NT2/D1 (cell line): ENCODE results near the gene NAT10.

ENCODE experiments used
- DNase-seq: peaks from one replicate; pipeline ENCODE4 v3.0.0-alpha.2; 2011; ENCODE audit warnings: low read depth, low spot score
- H3K27me3 ChIP-seq: 2 replicates; pipeline ENCODE4 v1.6.0; 2011; ENCODE audit warnings: mild to moderate bottlenecking; ENCODE audit not compliant: insufficient read length, insufficient read depth
- H3K36me3 ChIP-seq: 2 replicates; pipeline ENCODE4 v1.6.1; 2011; ENCODE audit warnings: mild to moderate bottlenecking, low read length, mixed read lengths; ENCODE audit not compliant: insufficient read depth, insufficient read length
- H3K4me1 ChIP-seq: 2 replicates; pipeline ENCODE4 v1.5.1; 2011; ENCODE audit not compliant: insufficient read depth, insufficient read length
- H3K4me3 ChIP-seq: 2 replicates; pipeline ENCODE4 v1.5.1; 2011; ENCODE audit warnings: low read depth; ENCODE audit not compliant: insufficient read length
- H3K9ac ChIP-seq: 2 replicates; pipeline ENCODE4 v1.6.0; 2011; ENCODE audit warnings: low read depth; ENCODE audit not compliant: insufficient read length
- H3K9me3 ChIP-seq: 2 replicates; pipeline ENCODE4 v1.5.1; 2011; ENCODE audit warnings: mild to moderate bottlenecking, low read length; ENCODE audit not compliant: insufficient read depth
- SUZ12 ChIP-seq: IDR thresholded peaks from 2 replicates; pipeline ENCODE4 v1.6.1; 2011; ENCODE audit not compliant: insufficient read length, insufficient read depth; ENCODE audit errors: extremely low read depth
- YY1 ChIP-seq: IDR thresholded peaks from 2 replicates; pipeline ENCODE4 v1.6.1; 2011; ENCODE audit not compliant: insufficient read length, insufficient read depth
- ZNF274 ChIP-seq: IDR thresholded peaks from 2 replicates; pipeline ENCODE4 v1.6.1; 2011; ENCODE audit warnings: mild to moderate bottlenecking, low read depth, low read length

Gene NAT10

DNA sequence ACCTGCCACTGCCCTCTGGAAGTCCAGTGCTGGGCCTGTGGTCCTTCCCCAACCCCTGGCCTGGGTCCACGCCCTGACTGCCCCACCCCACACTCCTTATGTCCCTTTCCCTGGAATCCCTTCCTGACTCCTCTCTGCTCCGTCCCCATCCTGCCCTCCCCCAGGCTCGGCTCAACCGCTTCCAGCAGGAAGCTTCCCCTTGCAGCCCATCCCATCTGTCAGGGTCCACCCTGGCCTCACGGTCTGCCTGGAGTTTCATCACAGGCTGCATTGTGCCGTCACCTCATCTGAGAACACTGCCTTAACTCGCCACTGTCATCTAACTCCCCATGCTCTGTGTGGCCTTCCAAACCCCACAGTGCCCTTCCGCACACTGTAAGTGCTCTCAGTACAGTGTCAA is 64.3 kb downstream of the NAT10 start:
- no peak for TF ChIP-seq ZNF274
- TF ChIP-seq SUZ12, result no peak
- TF ChIP-seq YY1, result no peak
- H3K4me3 ChIP-seq, result no peak overlapping the region
- H3K36me3 ChIP-seq, result peaks cover 66% of the 10 kb centered on the region

GRCh38 chr11:34173050-34173449 is 67.6 kb downstream of the NAT10 start:
- DNase-seq, result no peak
- H3K36me3 ChIP-seq, result peaks cover 39% of the 10 kb centered on the region
- H3K9me3 ChIP-seq, result no peaks in the 10 kb centered on the region
- H3K9ac ChIP-seq, result no peak overlapping the region
- no peak overlapping the region for H3K4me3 ChIP-seq
- H3K4me1 ChIP-seq, result peaks cover 2% of the 10 kb centered on the region
- no peaks in the 10 kb centered on the region for H3K27me3 ChIP-seq
- TF ChIP-seq YY1, result no peak
- TF ChIP-seq SUZ12, result no peak
- no peak for TF ChIP-seq ZNF274

More for the DNA sequence above, 64.3 kb downstream of the NAT10 start:
- no peak for DNase-seq
- Histone ChIP-seq H3K4me1 (peaks cover 4% of the 10 kb centered on the region), H3K27me3 (no peaks in the 10 kb centered on the region), H3K9me3 (no peaks in the 10 kb centered on the region), H3K9ac (no peak overlapping the region)

DNA sequence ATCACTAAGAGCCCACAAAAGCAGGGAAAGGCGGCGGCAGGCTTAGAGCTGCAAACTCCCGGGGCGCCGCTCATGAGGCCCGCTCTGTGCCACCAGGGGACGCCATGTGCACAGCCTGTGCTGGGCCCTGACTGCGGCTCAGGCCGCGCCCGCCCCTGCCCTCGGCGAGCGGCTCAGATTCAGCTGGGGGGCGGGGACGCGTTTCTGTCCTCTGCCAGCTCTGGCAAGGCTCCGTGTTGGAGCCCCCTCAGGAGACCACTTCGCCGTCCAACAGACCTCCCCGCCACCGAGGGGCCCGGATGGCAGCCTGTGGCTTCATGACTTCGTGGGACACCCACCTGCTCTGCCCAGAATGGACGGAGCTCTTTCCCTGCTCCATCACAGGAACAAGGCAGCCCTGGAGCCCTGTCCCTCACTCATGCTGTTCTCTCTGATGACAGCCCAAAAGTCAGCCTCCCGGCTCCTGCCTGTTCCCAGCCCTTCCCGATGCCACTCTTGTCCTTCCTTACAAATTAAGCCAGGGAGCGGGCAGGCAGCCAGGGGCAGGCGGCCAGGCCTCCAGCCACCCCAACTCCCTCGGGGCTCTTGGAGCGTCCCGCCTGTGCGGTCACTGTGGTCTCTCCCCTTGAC is 69.1 kb downstream of the NAT10 start:
- TF ChIP-seq SUZ12 (no peak), YY1 (no peak), ZNF274 (no peak)
- H3K4me3 ChIP-seq, result peak overlapping the region; percentile 22

GRCh38 chr11:34175284-34176019 is 70.0 kb downstream of the NAT10 start:
- DNase-seq, result no peak
- Histone ChIP-seq H3K9me3 (no peaks in the 10 kb centered on the region), H3K36me3 (peaks cover 20% of the 10 kb centered on the region), H3K9ac (no peak overlapping the region), H3K4me3 (no peak overlapping the region), H3K4me1 (peaks cover 2% of the 10 kb centered on the region), H3K27me3 (no peaks in the 10 kb centered on the region)
- no peak for TF ChIP-seq SUZ12
- TF ChIP-seq ZNF274, result no peak
- no peak for TF ChIP-seq YY1

More for the DNA sequence above, 69.1 kb downstream of the NAT10 start:
- H3K9me3 ChIP-seq, result no peaks in the 10 kb centered on the region
- no peaks in the 10 kb centered on the region for H3K27me3 ChIP-seq
- peaks cover 27% of the 10 kb centered on the region for H3K36me3 ChIP-seq
- H3K9ac ChIP-seq, result peak overlapping the region; percentile 42
- peak; percentile 57 for DNase-seq
- H3K4me1 ChIP-seq, result peaks cover 2% of the 10 kb centered on the region

DNA sequence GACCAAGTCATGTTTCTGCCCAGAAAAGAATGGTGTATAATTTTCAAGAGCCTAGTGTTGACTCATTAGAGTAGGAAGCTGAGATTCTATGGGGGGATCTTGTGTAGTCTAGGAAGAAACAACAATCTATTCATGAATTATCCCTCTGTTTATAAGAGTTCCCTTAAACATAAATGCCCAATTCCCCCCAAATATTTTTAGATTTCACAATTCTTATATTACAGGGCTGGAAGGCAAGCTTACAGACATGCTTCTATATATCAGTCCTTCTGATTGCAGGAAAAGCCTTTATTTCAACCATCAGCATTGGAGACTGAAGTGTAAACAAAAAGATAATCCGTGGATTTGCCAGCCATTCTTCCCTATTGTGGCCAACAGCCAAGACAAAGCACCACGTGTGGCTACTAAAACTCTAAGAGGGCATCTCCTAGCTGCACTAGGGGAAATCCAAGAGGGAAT is 71.4 kb downstream of the NAT10 start:
- Histone ChIP-seq H3K36me3 (peaks cover 15% of the 10 kb centered on the region), H3K27me3 (no peaks in the 10 kb centered on the region), H3K9ac (no peak overlapping the region), H3K4me1 (peaks cover 6% of the 10 kb centered on the region), H3K4me3 (no peak overlapping the region), H3K9me3 (no peaks in the 10 kb centered on the region)
- TF ChIP-seq YY1 (no peak), SUZ12 (no peak), ZNF274 (no peak)
- DNase-seq, result no peak

DNA sequence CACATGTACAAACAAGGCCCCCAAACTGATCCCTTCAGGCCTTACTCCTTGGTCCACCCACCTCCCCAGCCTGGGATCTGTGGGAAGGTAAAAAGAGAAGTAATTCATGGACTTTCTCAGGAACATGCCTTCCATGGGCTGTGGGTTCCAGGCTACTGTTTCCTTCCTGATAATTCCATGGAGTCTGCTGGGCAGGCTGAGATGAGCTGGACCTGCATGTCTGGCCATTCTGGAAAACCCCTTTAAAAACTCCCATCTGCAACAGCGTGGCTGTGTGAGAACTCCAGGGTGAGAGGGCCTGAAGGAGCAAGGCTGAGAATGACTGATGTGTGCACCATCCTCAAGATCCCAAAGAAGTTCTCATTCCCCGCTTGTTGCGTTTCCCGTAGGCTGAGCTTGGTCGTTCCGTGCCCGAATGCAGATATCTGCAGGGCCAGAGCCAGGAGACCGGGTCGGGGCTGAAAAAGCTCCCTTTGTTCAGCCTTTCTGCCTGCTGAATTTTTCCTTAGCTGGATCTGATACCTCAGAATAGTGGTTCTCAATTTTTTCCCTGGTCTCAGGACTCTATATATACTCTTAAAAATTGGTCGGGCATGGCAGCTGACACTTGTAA is 72.9 kb downstream of the NAT10 start:
- peaks cover 6% of the 10 kb centered on the region for H3K4me1 ChIP-seq
- H3K36me3 ChIP-seq, result peaks cover 8% of the 10 kb centered on the region
- H3K9me3 ChIP-seq, result no peaks in the 10 kb centered on the region
- H3K4me3 ChIP-seq, result no peak overlapping the region
- H3K9ac ChIP-seq, result no peak overlapping the region
- TF ChIP-seq ZNF274, result no peak
- no peak for TF ChIP-seq YY1
- DNase-seq, result no peak
- H3K27me3 ChIP-seq, result no peaks in the 10 kb centered on the region
